Measurements from ENCODE around the gene LSG1.

- TF ChIP-seq EZH2phosphoT487 (IDR thresholded peaks at IDR 0.05) = no peak
- no peak for TF ChIP-seq CTCF (IDR thresholded peaks at IDR 0.05)
- no peak for TF ChIP-seq EZH2 (IDR thresholded peaks at IDR 0.05)
These were observed 10.2 kb upstream of the LSG1 start for GRCh38 chr3:194682189-194682693.

Measured in neural progenitor cell (in vitro differentiated cells).